ENCODE data around the gene RNF157. TPM values are rescaled to one million over a fixed set of nuclear protein-coding genes. Genes with fewer than 3 reads are reported as not detected.

Gene RNF157
- total and polyA plus RNA-seq, 2 of the 13 experiments (the other 11 are each of a cell fraction or from before 2014, with no cell fraction given) = 0.44 to 1.5 TPM

DNA sequence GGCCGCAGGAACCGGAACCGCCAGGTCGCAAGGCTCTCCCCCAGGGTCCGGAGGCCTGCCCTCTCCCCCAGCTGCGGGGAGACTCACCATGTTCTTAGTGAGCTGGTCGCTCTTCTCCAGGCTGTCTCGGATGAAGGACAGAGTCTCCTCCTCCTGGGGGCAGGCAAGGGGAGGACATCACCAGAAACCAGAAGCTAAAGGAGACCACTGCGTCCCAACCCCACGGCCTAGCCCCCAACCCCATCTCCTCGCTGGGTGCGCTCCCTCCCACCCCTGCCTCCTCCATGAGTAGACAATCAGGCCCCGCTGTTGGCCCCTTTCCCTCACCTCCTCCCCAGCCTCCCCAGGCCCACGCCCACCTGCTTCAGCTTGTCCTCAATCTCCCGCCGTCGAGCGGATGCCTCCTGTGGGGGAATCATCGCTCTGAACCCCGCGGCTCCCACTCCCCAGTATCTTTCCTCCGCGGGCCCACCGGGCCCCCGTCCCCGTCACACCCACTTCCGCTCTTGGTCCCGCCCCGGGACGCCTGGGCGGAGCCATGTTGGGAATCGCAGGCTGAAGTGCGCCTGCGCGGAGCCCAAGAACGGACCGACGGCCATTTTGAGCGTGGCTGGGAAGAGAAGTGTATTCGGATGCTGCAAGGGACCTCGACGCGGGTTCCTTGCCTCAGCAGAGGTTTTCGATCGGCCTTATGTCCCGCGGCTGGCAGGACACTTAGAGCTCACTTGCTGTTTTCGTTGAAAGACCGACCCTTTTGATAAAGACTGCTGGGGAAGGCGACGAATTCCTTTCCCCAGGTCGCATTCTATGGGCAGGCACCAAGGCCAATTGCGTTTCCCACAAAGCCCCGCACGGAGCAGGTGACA lies 136.8 kb downstream of the RNF157 start, which contains the start of gene EXOC7 (continued):
- TF ChIP-seq EHMT2 (IDR thresholded peaks at IDR 0.05; ENCODE audit: borderline replicate concordance, low read depth, low read length) (0 out of 2 replicates have a peak, but pooled peaks have one; percentile 72), MTF1 (CRISPR knock-in tag; IDR thresholded peaks at IDR 0.05) (no peak), ZNF24 (IDR thresholded peaks at IDR 0.05) (no peak), ZBTB25 (CRISPR knock-in tag; IDR thresholded peaks at IDR 0.05) (peak; percentile 26; the same call in 1 of the 2 replicates), CENPBD1 (CRISPR knock-in tag; IDR thresholded peaks at IDR 0.05; ENCODE audit: borderline replicate concordance, low read depth) (no peak; the same call in 1 of the 2 replicates), ZNF136 (CRISPR knock-in tag; IDR thresholded peaks at IDR 0.05; ENCODE audit: low read depth) (peak; percentile 98), POLR2A (IDR thresholded peaks at IDR 0.05; ENCODE audit: insufficient read depth in 1 of 2, low read depth in 2 of 2, low read length in 2 of 2) (peak; percentile 93 to 97), STAT5B (CRISPR knock-in tag; IDR thresholded peaks at IDR 0.05) (no peak), ZNF274 (CRISPR knock-in tag; IDR thresholded peaks at IDR 0.05) (peak; percentile 85), ATF1 (CRISPR knock-in tag; IDR thresholded peaks at IDR 0.05) (no peak; the same call in 1 of the 2 replicates), HNF1A (IDR thresholded peaks at IDR 0.05; ENCODE audit: low read depth) (0 out of 2 replicates have a peak, but pooled peaks have one; percentile 29), HNF1A (CRISPR knock-in tag; IDR thresholded peaks at IDR 0.05; ENCODE audit: borderline replicate concordance) (no peak), ZBTB39 (CRISPR knock-in tag; IDR thresholded peaks at IDR 0.05) (no peak), JDP2 (CRISPR knock-in tag; IDR thresholded peaks at IDR 0.05; ENCODE audit: borderline replicate concordance) (no peak), TRAFD1 (CRISPR knock-in tag; IDR thresholded peaks at IDR 0.05; ENCODE audit: borderline replicate concordance) (no peak), MEF2D (CRISPR knock-in tag; IDR thresholded peaks at IDR 0.05) (peak; percentile 75; the same call in 1 of the 2 replicates), ZNF776 (CRISPR knock-in tag; IDR thresholded peaks at IDR 0.05) (0 out of 2 replicates have a peak, but pooled peaks have one; percentile 34)
- TF ChIP-seq, protein P1, sequence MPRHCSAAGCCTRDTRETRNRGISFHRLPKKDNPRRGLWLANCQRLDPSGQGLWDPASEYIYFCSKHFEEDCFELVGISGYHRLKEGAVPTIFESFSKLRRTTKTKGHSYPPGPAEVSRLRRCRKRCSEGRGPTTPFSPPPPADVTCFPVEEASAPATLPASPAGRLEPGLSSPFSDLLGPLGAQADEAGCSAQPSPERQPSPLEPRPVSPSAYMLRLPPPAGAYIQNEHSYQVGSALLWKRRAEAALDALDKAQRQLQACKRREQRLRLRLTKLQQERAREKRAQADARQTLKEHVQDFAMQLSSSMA (CRISPR knock-in tag; IDR thresholded peaks at IDR 0.05) = peak; percentile 100
